GM12801 (cell line): ENCODE results near the gene LIFR.

Experiments used
- CTCF ChIP-seq: IDR thresholded peaks from one replicate; pipeline ENCODE4 v1.5.1; 2011; ENCODE audit warnings: control low read depth; ENCODE audit not compliant: insufficient read length; ENCODE audit errors: extremely low read depth

The LIFR gene

GRCh38 chr5:38598994-38599617 lies 42.7 kb upstream of the LIFR start:
- no peak for TF ChIP-seq CTCF

- no peak for TF ChIP-seq CTCF
Observed at GRCh38 chr5:38598296-38598993, 42.0 kb upstream of the LIFR start.

GRCh38 chr5:38596981-38597380 lies 40.5 kb upstream of the LIFR start:
- TF ChIP-seq CTCF: no peak

GRCh38 chr5:38595132-38595745 lies 38.8 kb upstream of the LIFR start:
- no peak for TF ChIP-seq CTCF

GRCh38 chr5:38593959-38594358 lies 37.5 kb upstream of the LIFR start:
- no peak for TF ChIP-seq CTCF

- no peak for TF ChIP-seq CTCF
Observed at GRCh38 chr5:38591523-38591849, 35.0 kb upstream of the LIFR start.

- no peak for TF ChIP-seq CTCF
Observed at GRCh38 chr5:38590838-38591522, 34.5 kb upstream of the LIFR start.
